ENCODE results near the gene KCTD20.

DNA sequence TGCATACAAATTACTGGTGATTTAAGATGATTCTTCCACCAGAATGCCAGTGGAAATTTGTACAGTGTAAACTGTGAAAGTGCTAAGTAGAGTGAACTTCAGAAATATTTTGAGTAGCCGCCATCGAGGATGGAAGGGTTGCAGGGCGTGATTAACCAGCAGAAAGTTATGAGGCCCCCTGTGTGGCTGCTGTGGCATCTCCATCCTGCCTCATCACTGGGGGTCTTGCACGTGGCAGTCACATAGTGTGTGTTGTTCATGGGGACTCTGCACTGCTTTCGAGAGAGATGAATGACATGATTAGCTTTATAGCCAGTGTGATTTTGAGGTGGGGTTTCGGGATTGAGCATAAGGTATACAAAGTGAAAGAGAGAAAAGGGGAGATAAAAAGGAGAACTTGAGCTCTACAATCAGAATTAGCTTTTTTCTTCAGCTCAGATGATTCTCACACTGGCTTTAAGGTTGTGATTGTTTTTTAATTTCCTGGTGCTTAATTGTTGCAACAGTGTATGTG lies 26.4 kb downstream of the KCTD20 start:
- TF ChIP-seq, protein P1, sequence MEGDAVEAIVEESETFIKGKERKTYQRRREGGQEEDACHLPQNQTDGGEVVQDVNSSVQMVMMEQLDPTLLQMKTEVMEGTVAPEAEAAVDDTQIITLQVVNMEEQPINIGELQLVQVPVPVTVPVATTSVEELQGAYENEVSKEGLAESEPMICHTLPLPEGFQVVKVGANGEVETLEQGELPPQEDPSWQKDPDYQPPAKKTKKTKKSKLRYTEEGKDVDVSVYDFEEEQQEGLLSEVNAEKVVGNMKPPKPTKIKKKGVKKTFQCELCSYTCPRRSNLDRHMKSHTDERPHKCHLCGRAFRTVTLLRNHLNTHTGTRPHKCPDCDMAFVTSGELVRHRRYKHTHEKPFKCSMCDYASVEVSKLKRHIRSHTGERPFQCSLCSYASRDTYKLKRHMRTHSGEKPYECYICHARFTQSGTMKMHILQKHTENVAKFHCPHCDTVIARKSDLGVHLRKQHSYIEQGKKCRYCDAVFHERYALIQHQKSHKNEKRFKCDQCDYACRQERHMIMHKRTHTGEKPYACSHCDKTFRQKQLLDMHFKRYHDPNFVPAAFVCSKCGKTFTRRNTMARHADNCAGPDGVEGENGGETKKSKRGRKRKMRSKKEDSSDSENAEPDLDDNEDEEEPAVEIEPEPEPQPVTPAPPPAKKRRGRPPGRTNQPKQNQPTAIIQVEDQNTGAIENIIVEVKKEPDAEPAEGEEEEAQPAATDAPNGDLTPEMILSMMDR (IDR thresholded peaks at IDR 0.05 in 2 of 3, conservative IDR thresholded peaks at IDR 0.05 in 1 of 3; ENCODE audit: borderline replicate concordance in 1 of 3, insufficient read depth in 1 of 3, low read depth in 2 of 3, low read length in 2 of 3), result no peak
- TF ChIP-seq EZH2phosphoT487 (IDR thresholded peaks at IDR 0.05; ENCODE audit: borderline replicate concordance), result no peak
- TF ChIP-seq, protein P2, sequence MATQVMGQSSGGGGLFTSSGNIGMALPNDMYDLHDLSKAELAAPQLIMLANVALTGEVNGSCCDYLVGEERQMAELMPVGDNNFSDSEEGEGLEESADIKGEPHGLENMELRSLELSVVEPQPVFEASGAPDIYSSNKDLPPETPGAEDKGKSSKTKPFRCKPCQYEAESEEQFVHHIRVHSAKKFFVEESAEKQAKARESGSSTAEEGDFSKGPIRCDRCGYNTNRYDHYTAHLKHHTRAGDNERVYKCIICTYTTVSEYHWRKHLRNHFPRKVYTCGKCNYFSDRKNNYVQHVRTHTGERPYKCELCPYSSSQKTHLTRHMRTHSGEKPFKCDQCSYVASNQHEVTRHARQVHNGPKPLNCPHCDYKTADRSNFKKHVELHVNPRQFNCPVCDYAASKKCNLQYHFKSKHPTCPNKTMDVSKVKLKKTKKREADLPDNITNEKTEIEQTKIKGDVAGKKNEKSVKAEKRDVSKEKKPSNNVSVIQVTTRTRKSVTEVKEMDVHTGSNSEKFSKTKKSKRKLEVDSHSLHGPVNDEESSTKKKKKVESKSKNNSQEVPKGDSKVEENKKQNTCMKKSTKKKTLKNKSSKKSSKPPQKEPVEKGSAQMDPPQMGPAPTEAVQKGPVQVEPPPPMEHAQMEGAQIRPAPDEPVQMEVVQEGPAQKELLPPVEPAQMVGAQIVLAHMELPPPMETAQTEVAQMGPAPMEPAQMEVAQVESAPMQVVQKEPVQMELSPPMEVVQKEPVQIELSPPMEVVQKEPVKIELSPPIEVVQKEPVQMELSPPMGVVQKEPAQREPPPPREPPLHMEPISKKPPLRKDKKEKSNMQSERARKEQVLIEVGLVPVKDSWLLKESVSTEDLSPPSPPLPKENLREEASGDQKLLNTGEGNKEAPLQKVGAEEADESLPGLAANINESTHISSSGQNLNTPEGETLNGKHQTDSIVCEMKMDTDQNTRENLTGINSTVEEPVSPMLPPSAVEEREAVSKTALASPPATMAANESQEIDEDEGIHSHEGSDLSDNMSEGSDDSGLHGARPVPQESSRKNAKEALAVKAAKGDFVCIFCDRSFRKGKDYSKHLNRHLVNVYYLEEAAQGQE (IDR thresholded peaks at IDR 0.05; ENCODE audit: low read depth), result no peak
- TF ChIP-seq, protein P3, sequence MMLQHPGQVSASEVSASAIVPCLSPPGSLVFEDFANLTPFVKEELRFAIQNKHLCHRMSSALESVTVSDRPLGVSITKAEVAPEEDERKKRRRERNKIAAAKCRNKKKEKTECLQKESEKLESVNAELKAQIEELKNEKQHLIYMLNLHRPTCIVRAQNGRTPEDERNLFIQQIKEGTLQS (IDR thresholded peaks at IDR 0.05), result no peak
- TF ChIP-seq ZFX (IDR thresholded peaks at IDR 0.05), result no peak
- no peak for TF ChIP-seq POLR2AphosphoS5 (IDR thresholded peaks at IDR 0.05; ENCODE audit: low read depth, low read length)
- no peak for TF ChIP-seq POLR2A (IDR thresholded peaks at IDR 0.05; ENCODE audit: borderline replicate concordance, extremely low read depth, insufficient read depth, insufficient read length)
- TF ChIP-seq ZNF274 (IDR thresholded peaks at IDR 0.05; ENCODE audit: low read depth, low read length), result no peak
- no peak for TF ChIP-seq SP1 (IDR thresholded peaks at IDR 0.05; ENCODE audit: low read depth)
- no peak for TF ChIP-seq RAD21 (IDR thresholded peaks at IDR 0.05; ENCODE audit: low read depth)
- TF ChIP-seq EZH2 (IDR thresholded peaks at IDR 0.05), result no peak
- TF ChIP-seq, protein P4, sequence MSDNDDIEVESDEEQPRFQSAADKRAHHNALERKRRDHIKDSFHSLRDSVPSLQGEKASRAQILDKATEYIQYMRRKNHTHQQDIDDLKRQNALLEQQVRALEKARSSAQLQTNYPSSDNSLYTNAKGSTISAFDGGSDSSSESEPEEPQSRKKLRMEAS (IDR thresholded peaks at IDR 0.05), result no peak
- no peak for TF ChIP-seq SRF (IDR thresholded peaks at IDR 0.05; ENCODE audit: low read depth)

Measured in HCT116 (cell line).